Measurements from ENCODE around the gene HEMK1. TPM values are rescaled to one million over a fixed set of nuclear protein-coding genes. Genes with fewer than 3 reads are reported as not detected.

HEMK1 gene
- total RNA-seq, 1 experiment from 2014 or later: 12.5 TPM

DNA sequence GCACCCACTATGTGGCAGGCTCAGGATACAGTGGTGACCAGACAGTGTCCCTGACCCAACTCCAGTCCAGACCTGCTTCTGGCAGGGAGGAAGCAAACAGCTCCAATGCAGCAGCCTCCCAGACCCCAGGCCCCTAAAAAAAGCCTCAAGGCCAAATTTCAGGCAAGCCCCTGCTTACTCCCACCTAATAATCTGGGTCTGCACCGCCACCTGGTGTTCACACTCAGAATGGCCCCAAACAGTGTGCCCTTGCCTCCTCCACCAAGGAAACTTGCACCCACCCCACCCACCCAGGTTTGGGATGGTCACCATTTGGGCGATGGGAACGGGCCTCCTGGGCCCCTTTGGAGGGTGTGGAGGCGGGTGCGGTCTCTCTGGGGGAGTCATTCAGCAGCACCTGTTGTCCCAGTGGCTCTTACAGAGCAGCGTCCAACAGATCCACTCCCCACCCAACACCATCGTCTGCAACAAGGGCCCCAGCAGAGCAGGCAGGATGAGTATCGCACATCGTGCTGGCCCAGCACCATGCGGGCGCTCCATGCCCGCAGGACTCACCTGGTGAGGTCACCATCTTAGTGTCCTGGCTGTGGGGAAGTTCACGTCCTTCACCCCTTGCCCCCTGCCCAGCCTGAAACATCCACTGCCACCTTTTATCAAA lies 19.1 kb upstream of the HEMK1 start:
- Histone ChIP-seq H3K4me1 (ENCODE audit: insufficient read depth, low read length) (no peaks in the 10 kb centered on the region), H2BK12ac (ENCODE audit: insufficient read length, low read depth, low read length) (no peak overlapping the region), H3K79me1 (ENCODE audit: insufficient read depth, low read depth, low read length, poor library complexity, severe bottlenecking) (no peaks in the 10 kb centered on the region), H3K79me2 (ENCODE audit: insufficient read depth, low read length) (no peaks in the 10 kb centered on the region), H3K18ac (ENCODE audit: insufficient read length, low read depth, low read length) (no peak overlapping the region), H3K14ac (ENCODE audit: insufficient read depth, low read length) (no peak overlapping the region), H3K23me2 (ENCODE audit: insufficient read length, low read depth, low read length, poor library complexity, severe bottlenecking) (no peaks in the 10 kb centered on the region), H3K4me2 (ENCODE audit: insufficient read depth, insufficient read length, low read length) (no peak overlapping the region), H2BK120ac (ENCODE audit: low read depth, low read length, poor library complexity, severe bottlenecking) (no peak overlapping the region), H4K91ac (ENCODE audit: insufficient read length, low read depth, low read length) (no peak overlapping the region), H3T11ph (ENCODE audit: low read length) (no peak overlapping the region), H3K27ac (ENCODE audit: insufficient read length, low read depth, low read length) (no peak overlapping the region), H2AFZ (ENCODE audit: low read length) (no peak overlapping the region), H4K20me1 (ENCODE audit: control insufficient read depth, insufficient read depth, insufficient read length) (no peaks in the 10 kb centered on the region), H3K4ac (ENCODE audit: low read depth, low read length) (no peak overlapping the region), H3K27me3 (ENCODE audit: insufficient read depth, low read length) (no peaks in the 10 kb centered on the region), H3K23ac (ENCODE audit: insufficient read length, low read depth, low read length) (no peak overlapping the region), H2BK15ac (ENCODE audit: low read depth, low read length) (no peak overlapping the region), H2BK5ac (ENCODE audit: insufficient read length, low read length) (no peak overlapping the region), H4K8ac (replicated peaks; ENCODE audit: insufficient read length, low read depth, low read length) (no peak overlapping the region), H3K9ac (ENCODE audit: extremely low read depth, insufficient read length, low read length) (no peak overlapping the region), H4K5ac (ENCODE audit: insufficient read length, low read depth, low read length) (no peak overlapping the region), H3K56ac (ENCODE audit: insufficient read length, low read depth, low read length) (no peak overlapping the region), H3K9me3 (ENCODE audit: control insufficient read depth, low read depth, low read length) (no peaks in the 10 kb centered on the region), H2BK20ac (ENCODE audit: low read depth, low read length, poor library complexity, severe bottlenecking) (no peak overlapping the region), H2AK5ac (ENCODE audit: insufficient read length, low read length) (no peak overlapping the region)
- peak; percentile 91 for TF ChIP-seq CTCF (conservative IDR thresholded peaks at IDR 0.05)
- DNase-seq: peak; percentile 81
- WGBS (ENCODE audit: extremely low coverage, insufficient read length, low lambda C conversion rate): no CpG with 5 or more reads among the region's 13 CpGs
- peaks cover 22 to 25% of the 10 kb centered on the region in 2 experiments for H3K4me1 Mint-ChIP-seq
- peaks cover 11% of the 10 kb centered on the region for H3K27me3 Mint-ChIP-seq (ENCODE audit: low read depth)
- no peak overlapping the region for H3K4me3 Mint-ChIP-seq
- peak overlapping the region in 2 of 3 experiments; percentile 76 to 83; a peak in 2 of 7 replicates for H3K27ac Mint-ChIP-seq
- H3K9me3 Mint-ChIP-seq: no peaks in the 10 kb centered on the region
- no peaks in the 10 kb centered on the region for H3K36me3 Mint-ChIP-seq (ENCODE audit: insufficient read depth in 1 of 3, low read depth in 3 of 3)

Data from H9 (cell line).